H1 (cell line): ENCODE results near the gene CSHL1. TPM values are rescaled to one million over a fixed set of nuclear protein-coding genes. Genes with fewer than 3 reads are reported as not detected.

Experiments
- CTCF ChIA-PET: fragments of 300-600 bp; sonication (Branson Sonifier 250); formaldehyde crosslinking; loops from one replicate; lab custom pipeline; 2021; ENCODE audit not compliant: partially characterized antibody; lab: Charles Lee
- POLR2A ChIA-PET: fragments of 300-600 bp; sonication (Branson Sonifier 250); formaldehyde crosslinking; loops from one replicate; lab custom pipeline; 2021; ENCODE audit warnings: inconsistent platforms; ENCODE audit not compliant: partially characterized antibody; lab: Charles Lee
- DNase-seq, 2 experiments: peaks; one replicate each; pipeline versions ENCODE4 v3.0.0 to v3.0.0-alpha.2; 2010 to 2022; ENCODE audit warnings: low spot score in 2 of 2, low read depth in 1 of 2, mixed read lengths in 1 of 2
- FAIRE-seq: peaks from 2 replicates; lab custom pipeline; 2011; peaks lifted over from hg19 to GRCh38; lab: Jason Lieb, UNC
- H2AFZ ChIP-seq: 2 replicates; pipeline ENCODE4 v1.8.1; 2012; ENCODE audit warnings: low read length, inconsistent platforms
- H2AK5ac ChIP-seq: 2 replicates; pipeline ENCODE4 v1.6.1; 2013; ENCODE audit warnings: low read depth, low read length
- H2BK120ac ChIP-seq: replicated peaks from 2 replicates; pipeline ENCODE3; 2013; ENCODE audit warnings: low read depth, low read length, inconsistent platforms
- H2BK12ac ChIP-seq: 2 replicates; pipeline ENCODE4 v1.6.1; 2013; ENCODE audit warnings: low read depth, low read length
- H2BK15ac ChIP-seq: 2 replicates; pipeline ENCODE4 v1.6.1; 2013; ENCODE audit warnings: low read length
- H2BK20ac ChIP-seq: 2 replicates; pipeline ENCODE4 v1.6.1; 2013; ENCODE audit warnings: low read length
- H2BK5ac ChIP-seq: 2 replicates; pipeline ENCODE4 v1.6.1; 2013; ENCODE audit warnings: low read depth, low read length
- H3K14ac ChIP-seq: 2 replicates; pipeline ENCODE4 v1.6.1; 2013; ENCODE audit warnings: inconsistent platforms; ENCODE audit not compliant: insufficient read length
- H3K18ac ChIP-seq: 2 replicates; pipeline ENCODE4 v1.6.1; 2013; ENCODE audit warnings: low read length; ENCODE audit errors: extremely low read depth
- H3K23ac ChIP-seq: 2 replicates; pipeline ENCODE4 v1.6.1; 2013; ENCODE audit warnings: inconsistent platforms; ENCODE audit not compliant: insufficient read length
- H3K23me2 ChIP-seq: 2 replicates; pipeline ENCODE4 v1.6.1; 2013; ENCODE audit warnings: low read depth, low read length
- H3K27ac ChIP-seq: 2 replicates; pipeline ENCODE4 v1.6.1; 2011; ENCODE audit warnings: low read depth, low read length, inconsistent platforms
- H3K27me3 ChIP-seq, 4 experiments: replicated peaks in 1 of 4; 1 replicate in 1 of 4; 2 replicates in 3 of 4; pipeline versions ENCODE4 v1.6.1 to v1.8.1; 2011 to 2013; ENCODE audit warnings: low read length in 3 of 4, mild to moderate bottlenecking in 3 of 4, inconsistent platforms in 2 of 4, mixed read lengths in 2 of 4, moderate library complexity in 1 of 4; ENCODE audit not compliant: control insufficient read depth in 3 of 4, insufficient read depth in 3 of 4; ENCODE audit errors: extremely low read depth in 1 of 4
- H3K36me3 ChIP-seq, 4 experiments: 2 replicates each; pipeline versions ENCODE4 v1.6.1 to v1.8.1; 2011 to 2013; ENCODE audit warnings: mild to moderate bottlenecking in 4 of 4, low read length in 3 of 4, moderate library complexity in 2 of 4, control low read depth in 1 of 4, inconsistent platforms in 1 of 4; ENCODE audit not compliant: insufficient read depth in 4 of 4, control insufficient read depth in 2 of 4
- H3K4ac ChIP-seq: replicated peaks from 2 replicates; pipeline ENCODE3; 2013; ENCODE audit warnings: low read length, low read depth, mixed read lengths, inconsistent platforms; ENCODE audit not compliant: insufficient read length
- H3K4me1 ChIP-seq, 4 experiments: replicated peaks in 1 of 4; 1 replicate in 1 of 4; 2 replicates in 3 of 4; pipeline versions ENCODE4 v1.6.1 to v1.8.1; 2011 to 2013; ENCODE audit warnings: low read length in 3 of 4, inconsistent platforms in 2 of 4, mixed read lengths in 1 of 4; ENCODE audit not compliant: insufficient read depth in 4 of 4, control insufficient read depth in 3 of 4
- H3K4me2 ChIP-seq, 2 experiments: 2 replicates each; pipeline versions ENCODE4 v1.6.1 to v1.8.1; 2011 to 2013; ENCODE audit warnings: low read depth in 2 of 2, low read length in 2 of 2, control low read depth in 1 of 2, inconsistent platforms in 1 of 2, mild to moderate bottlenecking in 1 of 2; ENCODE audit not compliant: insufficient read depth in 1 of 2
- H3K4me3 ChIP-seq, 4 experiments: fragments of 200-600, 300-600 bp in 1 of 4; sonication (generic), shearing (Covaris generic), sonication (Bioruptor Twin) in 1 of 4; 2 replicates each; pipeline versions ENCODE4 v1.5.1 to v1.8.1; 2011 to 2016; ENCODE audit warnings: low read length in 4 of 4, low read depth in 3 of 4, control low read depth in 2 of 4, inconsistent platforms in 2 of 4, mild to moderate bottlenecking in 2 of 4, mixed read lengths in 1 of 4, moderate library complexity in 1 of 4; ENCODE audit not compliant: insufficient read depth in 2 of 4; ENCODE audit errors: extremely low read depth in 1 of 4
- H3K56ac ChIP-seq: replicated peaks from 2 replicates; pipeline ENCODE3; 2013; ENCODE audit warnings: low read depth, mild to moderate bottlenecking, mixed read lengths, low read length, inconsistent platforms; ENCODE audit not compliant: insufficient read length
- H3K79me1 ChIP-seq: 2 replicates; pipeline ENCODE4 v1.6.1; 2013; ENCODE audit warnings: low read depth, low read length, control low read depth
- H3K79me2 ChIP-seq, 2 experiments: 2 replicates each; pipeline versions ENCODE4 v1.6.1 to v1.8.1; 2012 to 2013; ENCODE audit warnings: low read length in 2 of 2, mild to moderate bottlenecking in 2 of 2, inconsistent platforms in 1 of 2; ENCODE audit not compliant: insufficient read depth in 2 of 2, control insufficient read depth in 1 of 2
- H3K9ac ChIP-seq, 4 experiments: replicated peaks in 1 of 4; 1 replicate in 1 of 4; 2 replicates in 3 of 4; pipeline versions ENCODE4 v1.6.1 to v1.8.1; 2011 to 2013; ENCODE audit warnings: low read depth in 3 of 4, low read length in 3 of 4, control low read depth in 2 of 4, mild to moderate bottlenecking in 2 of 4, moderate library complexity in 2 of 4, inconsistent platforms in 1 of 4; ENCODE audit errors: extremely low read depth in 1 of 4
- H3K9me3 ChIP-seq, 2 experiments: 2 replicates each; pipeline versions ENCODE4 v1.6.1 to v1.8.1; 2012 to 2013; ENCODE audit warnings: mild to moderate bottlenecking in 2 of 2, moderate library complexity in 2 of 2, control low read depth in 1 of 2, inconsistent platforms in 1 of 2, low read depth in 1 of 2, low read length in 1 of 2, mixed read lengths in 1 of 2; ENCODE audit not compliant: insufficient read depth in 2 of 2
- H4K20me1 ChIP-seq, 2 experiments: replicated peaks in 1 of 2; 2 replicates each; pipeline versions ENCODE3 to v1.8.1; 2011 to 2013; ENCODE audit warnings: inconsistent platforms in 2 of 2, low read length in 2 of 2, mild to moderate bottlenecking in 1 of 2; ENCODE audit not compliant: insufficient read depth in 2 of 2, control insufficient read depth in 1 of 2
- H4K5ac ChIP-seq: 2 replicates; pipeline ENCODE4 v1.6.1; 2013; ENCODE audit warnings: low read length, low read depth, mixed read lengths, inconsistent platforms; ENCODE audit not compliant: insufficient read length
- H4K8ac ChIP-seq: 2 replicates; pipeline ENCODE4 v1.8.0; 2013; ENCODE audit warnings: mild to moderate bottlenecking, moderate library complexity, low read length, inconsistent platforms; ENCODE audit not compliant: insufficient read depth; ENCODE audit errors: extremely low read depth
- H4K91ac ChIP-seq: replicated peaks from 2 replicates; pipeline ENCODE3; 2013; ENCODE audit warnings: low read length, mixed read lengths, inconsistent platforms; ENCODE audit not compliant: insufficient read length
- CBX8 ChIP-seq: fragments of 300-800, 300-1000 bp; sonication (generic); IDR thresholded peaks from 2 replicates; pipeline ENCODE4 v1.7.1; 2016; ENCODE audit warnings: low read depth, low read length, borderline replicate concordance
- CEBPB ChIP-seq: IDR thresholded peaks from 2 replicates; pipeline ENCODE4 v1.6.1; 2012; ENCODE audit warnings: low read depth, low read length
- CHD1 ChIP-seq: IDR thresholded peaks from 2 replicates; pipeline ENCODE4 v1.6.1; 2012; ENCODE audit warnings: low read depth, low read length, improper control_type of control experiment
- CHD2 ChIP-seq: IDR thresholded peaks from 2 replicates; pipeline ENCODE4 v1.6.1; 2012; ENCODE audit warnings: low read length, improper control_type of control experiment
- CTCF ChIP-seq, 3 experiments: IDR thresholded peaks; 1 replicate in 2 of 3; 2 replicates in 1 of 3; pipeline versions ENCODE4 v1.5.1 to v1.6.1; 2011; ENCODE audit warnings: low read length in 3 of 3, mild to moderate bottlenecking in 3 of 3, inconsistent platforms in 2 of 3, low read depth in 1 of 3, moderate library complexity in 1 of 3; ENCODE audit not compliant: insufficient read depth in 1 of 3; ENCODE audit errors: control extremely low read depth in 1 of 3
- EP300 ChIP-seq, 2 experiments: IDR thresholded peaks; 1 replicate in 1 of 2; 2 replicates in 1 of 2; pipeline ENCODE4 v1.6.1; 2011 to 2012; ENCODE audit warnings: low read depth in 2 of 2, low read length in 2 of 2, mild to moderate bottlenecking in 2 of 2, borderline replicate concordance in 1 of 2, inconsistent platforms in 1 of 2, moderate library complexity in 1 of 2
- JUND ChIP-seq: IDR thresholded peaks from 2 replicates; pipeline ENCODE4 v1.6.1; 2011; ENCODE audit warnings: mild to moderate bottlenecking, improper control_type of control experiment, low read length
- PHF8 ChIP-seq: fragments of 200-600 bp; sonication (generic); conservative IDR thresholded peaks from 2 replicates; pipeline ENCODE4 v1.7.1; 2012; ENCODE audit warnings: low read depth, mild to moderate bottlenecking, inconsistent platforms, low read length, moderate library complexity
- USF2 ChIP-seq: IDR thresholded peaks from 2 replicates; pipeline ENCODE4 v1.6.1; 2011; ENCODE audit warnings: low read length, improper control_type of control experiment
- WGBS, 2 experiments: shearing (Covaris generic) in 1 of 2; methylation state at CpG; one replicate each; pipeline versions ENCODE4 v1.1.6 to v1.1.7; 2013 to 2015; ENCODE audit warnings: low lambda C conversion rate in 2 of 2, mixed read lengths in 2 of 2, inconsistent platforms in 1 of 2, low coverage in 1 of 2, missing lambda C conversion rate in 1 of 2; ENCODE audit not compliant: insufficient replicate concordance in 2 of 2, insufficient coverage in 1 of 2, insufficient read length in 1 of 2; ENCODE audit errors: extremely low coverage in 1 of 2, missing lambda C conversion rate in 1 of 2; 5-methylcytosine and 5-hydroxymethylcytosine counted together
- polyA plus RNA-seq, 7 experiments: library from polyadenylated mRNA; depleted of rRNA in 3 of 7; stranded (reverse) in 5 of 7; unstranded in 2 of 7; fragments of >200 nt in 5 of 7; fragments of 200-250 nt in 2 of 7; gene quantifications; 1 replicate in 5 of 7; 2 replicates in 1 of 7; 4 replicates in 1 of 7; pipeline versions ENCODE4 v1.2.1 to v1.2.3, GENCODE V29; 2011 to 2013; ENCODE audit warnings: missing spikeins in 2 of 7, mixed read lengths in 2 of 7
- total RNA-seq: library from RNA; stranded (reverse); fragmentation: NEBNext Ultra II Directional; extraction: Animal tissue kit (Norgen Biotek cat#: 25700); gene quantifications from 2 replicates; pipeline ENCODE4 v1.2.1, GENCODE V29; 2021

CSHL1 gene
- total and polyA plus RNA-seq, 2 of the 8 experiments (the other 6 are each of a cell fraction or from before 2014, with no cell fraction given), result not detected

DNA sequence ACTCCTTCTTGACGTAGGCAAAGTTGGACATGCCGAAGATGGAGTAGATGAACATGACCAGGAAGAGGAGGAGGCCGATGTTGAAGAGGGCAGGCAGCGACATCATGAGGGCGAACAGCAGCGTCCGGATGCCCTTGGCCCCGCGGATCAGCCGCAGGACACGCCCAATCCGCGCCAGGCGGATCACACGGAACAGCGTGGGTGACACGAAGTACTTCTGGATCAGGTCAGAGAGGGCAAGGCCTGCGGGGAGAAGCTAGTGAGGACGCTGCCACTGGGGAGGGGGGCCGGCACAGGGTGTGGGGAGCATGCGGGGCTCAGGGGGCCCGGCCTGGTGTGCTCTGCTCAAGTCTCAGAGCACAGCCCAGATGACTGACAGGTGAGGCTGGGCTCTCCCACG is 30.7 kb upstream of the CSHL1 start:
- FAIRE-seq, result no peak
- Histone ChIP-seq H2BK5ac (no peak overlapping the region), H3K4me1 (peaks cover 0 to 4% (median 2%) of the 10 kb centered on the region in 4 experiments; a peak in 4 of 7 replicates), H4K20me1 (peaks cover 0 to 5% of the 10 kb centered on the region in 2 experiments), H2BK12ac (no peak overlapping the region), H3K18ac (no peak overlapping the region), H4K8ac (no peak overlapping the region), H3K14ac (no peak overlapping the region), H4K91ac (no peak overlapping the region), H3K9ac (no peak overlapping the region), H3K27ac (no peak overlapping the region), H2AK5ac (no peak overlapping the region), H3K4me3 (no peak overlapping the region), H3K9me3 (no peaks in the 10 kb centered on the region), H3K27me3 (no peaks in the 10 kb centered on the region), H3K79me1 (no peaks in the 10 kb centered on the region), H3K23ac (no peak overlapping the region), H3K79me2 (no peaks in the 10 kb centered on the region), H3K23me2 (no peaks in the 10 kb centered on the region), H3K4ac (no peak overlapping the region), H3K4me2 (no peak overlapping the region), H4K5ac (no peak overlapping the region), H2BK20ac (no peak overlapping the region), H2BK15ac (no peak overlapping the region), H3K36me3 (peaks cover 0 to 21% (median 1%) of the 10 kb centered on the region in 4 experiments; a peak in 4 of 8 replicates), H2BK120ac (no peak overlapping the region), H3K56ac (no peak overlapping the region), H2AFZ (no peak overlapping the region)
- TF ChIP-seq USF2 (no peak), CEBPB (no peak), CHD1 (no peak), JUND (no peak), CTCF (IDR thresholded peaks at IDR 0.05; ENCODE audit: control extremely low read depth in 1 of 3, insufficient read depth in 1 of 3, low read depth in 1 of 3, low read length in 3 of 3) (no peak), EP300 (IDR thresholded peaks at IDR 0.05; ENCODE audit: borderline replicate concordance in 1 of 2, low read depth in 2 of 2, low read length in 2 of 2) (no peak), PHF8 (no peak), CHD2 (no peak), CBX8 (no peak)
- DNase-seq, result no peak
- WGBS, 2 experiments, result 93% methylated on average over 23 of the region's 23 CpGs; no CpG with 5 or more reads in 1 of the 2 experiments
- ChIA-PET POLR2A (interaction anchor here (0.8 kb wide), 1 partner anchor 9 kb away, joined by 3 read pairs; the partner anchor contains the start of gene CD79B), CTCF (interaction anchor here (0.7 to 6.1 kb wide), 6 partner anchors 11 to 122 kb away, joined by 3 to 64 read pairs (median 10); partner anchors contain the start of genes CSHL1 and GH1)
